Neural progenitor cell (in vitro differentiated cells): Measurements from ENCODE around the gene FOXJ3. TPM values are rescaled to one million over a fixed set of nuclear protein-coding genes. Genes with fewer than 3 reads are reported as not detected.

Experiments used
- DNase-seq: peaks from one replicate; pipeline ENCODE4 v3.0.0-alpha.2; 2016; ENCODE audit warnings: low spot score
- H2AFZ ChIP-seq: fragments of 200-600 bp; sonication (generic); replicated peaks from 2 replicates; pipeline ENCODE4 v1.6.1; 2016; ENCODE audit warnings: antibody characterized with exemption
- H3F3A ChIP-seq: fragments of 200-600 bp; sonication (generic); 2 replicates; pipeline ENCODE4 v1.6.1; 2016; ENCODE audit warnings: antibody characterized with exemption, low read depth
- H3K27ac ChIP-seq: fragments of 200-600 bp; sonication (generic); 2 replicates; pipeline ENCODE4 v1.5.1; 2016; ENCODE audit warnings: mild to moderate bottlenecking
- H3K27me3 ChIP-seq: fragments of 200-600 bp; sonication (generic); 2 replicates; pipeline ENCODE4 v1.6.1; 2016; ENCODE audit warnings: mild to moderate bottlenecking, moderate library complexity
- H3K36me3 ChIP-seq: fragments of 200-600 bp; sonication (generic); 2 replicates; pipeline ENCODE4 v1.5.1; 2016
- H3K4me1 ChIP-seq: fragments of 200-600 bp; sonication (generic); 2 replicates; pipeline ENCODE4 v1.6.1; 2016; ENCODE audit warnings: mixed run types
- H3K4me2 ChIP-seq: fragments of 200-600 bp; sonication (generic); 2 replicates; pipeline ENCODE4 v1.6.1; 2016
- H3K4me3 ChIP-seq: fragments of 200-600 bp; sonication (generic); 2 replicates; pipeline ENCODE4 v1.5.1; 2016
- H3K79me2 ChIP-seq: fragments of 200-600 bp; sonication (generic); 2 replicates; pipeline ENCODE4 v1.6.1; 2016; ENCODE audit warnings: low read depth
- H3K9ac ChIP-seq: fragments of 200-600 bp; sonication (generic); 2 replicates; pipeline ENCODE4 v1.6.1; 2016
- H3K9me3 ChIP-seq: fragments of 200-600 bp; sonication (generic); 2 replicates; pipeline ENCODE4 v1.5.1; 2016; ENCODE audit warnings: low read depth
- H4K20me1 ChIP-seq: fragments of 200-600 bp; sonication (generic); 2 replicates; pipeline ENCODE4 v1.6.1; 2016; ENCODE audit warnings: low read depth
- H3K27ac Mint-ChIP-seq: 3 replicates; pipeline ENCODE4 v1.8.0; 2021; ENCODE audit warnings: mixed read lengths
- H3K27me3 Mint-ChIP-seq: 2 replicates; pipeline ENCODE4 v1.8.0; 2022; ENCODE audit warnings: low read depth, mild to moderate bottlenecking, inconsistent platforms, moderate library complexity, mixed read lengths; ENCODE audit not compliant: insufficient read depth
- H3K36me3 Mint-ChIP-seq: 3 replicates; pipeline ENCODE4 v1.8.0; 2021; ENCODE audit warnings: mixed read lengths
- H3K4me1 Mint-ChIP-seq: 3 replicates; pipeline ENCODE4 v1.8.0; 2021; ENCODE audit warnings: mixed read lengths
- H3K4me3 Mint-ChIP-seq: 3 replicates; pipeline ENCODE4 v1.8.0; 2021; ENCODE audit warnings: mild to moderate bottlenecking, moderate library complexity, mixed read lengths
- H3K9me3 Mint-ChIP-seq: 3 replicates; pipeline ENCODE4 v1.8.0; 2020; ENCODE audit warnings: mixed read lengths
- CTCF ChIP-seq: fragments of 200-600 bp; sonication (generic); IDR thresholded peaks from 2 replicates; pipeline ENCODE4 v1.5.1; 2017; ENCODE audit warnings: antibody characterized with exemption, mild to moderate bottlenecking
- EZH2 ChIP-seq: fragments of 200-600 bp; sonication (generic); IDR thresholded peaks from 2 replicates; pipeline ENCODE4 v1.6.1; 2017; ENCODE audit warnings: antibody characterized with exemption, mild to moderate bottlenecking, moderate library complexity
- EZH2phosphoT487 ChIP-seq: fragments of 200-600 bp; sonication (generic); IDR thresholded peaks from 2 replicates; pipeline ENCODE4 v1.6.1; 2017; ENCODE audit warnings: antibody characterized with exemption
- total RNA-seq: library from RNA; depleted of rRNA; stranded (reverse); fragments of >200 nt; gene quantifications from 2 replicates; pipeline ENCODE4 v1.2.3, GENCODE V29; 2015; ENCODE audit warnings: low replicate concordance

Gene FOXJ3
- total RNA-seq, 1 donor from 2014 or later, result 58.5 TPM

- peaks cover 13% of the 10 kb centered on the region for H3K4me1 Mint-ChIP-seq
Measured at GRCh38 chr1:42146626-42147320, 188.3 kb downstream of the FOXJ3 start.

GRCh38 chr1:42145764-42146625 is 189.0 kb downstream of the FOXJ3 start:
- Histone ChIP-seq H3F3A (no peaks in the 10 kb centered on the region), H3K9me3 (no peaks in the 10 kb centered on the region), H3K27ac (no peak overlapping the region), H4K20me1 (no peaks in the 10 kb centered on the region), H2AFZ (no peak overlapping the region), H3K9ac (no peak overlapping the region), H3K27me3 (no peaks in the 10 kb centered on the region), H3K79me2 (no peaks in the 10 kb centered on the region), H3K36me3 (no peaks in the 10 kb centered on the region), H3K4me1 (no peaks in the 10 kb centered on the region), H3K4me2 (no peak overlapping the region), H3K4me3 (no peak overlapping the region)
- TF ChIP-seq EZH2phosphoT487 (no peak), CTCF (no peak), EZH2 (no peak)
- DNase-seq, result no peak
- Mint-ChIP-seq H3K27me3 (no peaks in the 10 kb centered on the region), H3K9me3 (no peaks in the 10 kb centered on the region), H3K36me3 (no peaks in the 10 kb centered on the region), H3K4me1 (peaks cover 13% of the 10 kb centered on the region), H3K4me3 (no peak overlapping the region), H3K27ac (no peak overlapping the region)

More at GRCh38 chr1:42146626-42147320, 188.3 kb downstream of the FOXJ3 start:
- Histone ChIP-seq H3K9me3 (no peaks in the 10 kb centered on the region), H3K27me3 (no peaks in the 10 kb centered on the region), H3K79me2 (no peaks in the 10 kb centered on the region), H3K4me1 (no peaks in the 10 kb centered on the region), H3K9ac (no peak overlapping the region), H3K4me2 (no peak overlapping the region), H3K4me3 (no peak overlapping the region), H4K20me1 (no peaks in the 10 kb centered on the region), H2AFZ (peak overlapping the region; percentile 51), H3F3A (no peaks in the 10 kb centered on the region), H3K36me3 (no peaks in the 10 kb centered on the region), H3K27ac (no peak overlapping the region)
- no peaks in the 10 kb centered on the region for H3K36me3 Mint-ChIP-seq
- DNase-seq, result peak; percentile 78
- H3K27ac Mint-ChIP-seq, result no peak overlapping the region
- H3K4me3 Mint-ChIP-seq, result no peak overlapping the region
- no peak for TF ChIP-seq EZH2phosphoT487
- peak; percentile 86 for TF ChIP-seq CTCF
- no peaks in the 10 kb centered on the region for H3K9me3 Mint-ChIP-seq
- peaks cover 2% of the 10 kb centered on the region for H3K27me3 Mint-ChIP-seq

- H3K79me2 ChIP-seq, result no peaks in the 10 kb centered on the region
- H3K4me2 ChIP-seq, result no peak overlapping the region
- peaks cover 13% of the 10 kb centered on the region for H3K4me1 Mint-ChIP-seq
- H3K27ac Mint-ChIP-seq, result no peak overlapping the region
- H3K4me3 ChIP-seq, result no peak overlapping the region
- H3K27me3 ChIP-seq, result no peaks in the 10 kb centered on the region
- H3K36me3 ChIP-seq, result no peaks in the 10 kb centered on the region
- no peaks in the 10 kb centered on the region for H4K20me1 ChIP-seq
- H3K9ac ChIP-seq, result no peak overlapping the region
- H3K9me3 ChIP-seq, result no peaks in the 10 kb centered on the region
- no peaks in the 10 kb centered on the region for H3K4me1 ChIP-seq
- H3K27me3 Mint-ChIP-seq, result no peaks in the 10 kb centered on the region
- no peak for DNase-seq
- no peaks in the 10 kb centered on the region for H3K36me3 Mint-ChIP-seq
- TF ChIP-seq EZH2phosphoT487 (no peak), CTCF (no peak), EZH2 (no peak)
- no peak overlapping the region for H3K4me3 Mint-ChIP-seq
- no peak overlapping the region for H2AFZ ChIP-seq
- no peak overlapping the region for H3K27ac ChIP-seq
- H3K9me3 Mint-ChIP-seq, result no peaks in the 10 kb centered on the region
- no peaks in the 10 kb centered on the region for H3F3A ChIP-seq
Measured at GRCh38 chr1:42145389-42145716, 189.7 kb downstream of the FOXJ3 start.
